Left ventricle myocardium inferior (tissue), 1 donor: Measurements from ENCODE around the gene C11orf86. TPM values are rescaled to one million over a fixed set of nuclear protein-coding genes. Genes with fewer than 3 reads are reported as not detected.
A peak's percentile ranks its signal among the peaks of the same experiment; 100 is the strongest.
"Not testable (repeated sequence)": the region's sequence is repeated elsewhere in the genome, so short reads cannot be mapped to it uniquely, and the experiment has no call there.

Experiments
- DNase-seq: peaks from one replicate; pipeline ENCODE4 v3.0.0-alpha.2; 2020
- H3K27ac ChIP-seq: fragments of 200-600 bp; replicated peaks from 2 replicates; pipeline ENCODE4 v1.8.0; 2021
- H3K27me3 ChIP-seq: fragments of 200-600 bp; 2 replicates; pipeline ENCODE4 v1.8.0; 2021; ENCODE audit warnings: low read depth
- H3K36me3 ChIP-seq: fragments of 200-600 bp; 2 replicates; pipeline ENCODE4 v1.8.0; 2021
- H3K4me1 ChIP-seq: fragments of 200-600 bp; 2 replicates; pipeline ENCODE4 v1.8.0; 2021
- H3K4me3 ChIP-seq: fragments of 200-600 bp; 2 replicates; pipeline ENCODE4 v1.8.0; 2021; ENCODE audit warnings: mild to moderate bottlenecking, moderate library complexity
- H3K9me3 ChIP-seq: fragments of 200-600 bp; replicated peaks from 2 replicates; pipeline ENCODE4 v1.8.0; 2021
- CTCF ChIP-seq: fragments of 200-600 bp; IDR thresholded peaks from 2 replicates; pipeline ENCODE4 v1.8.0; 2021; ENCODE audit warnings: antibody characterized with exemption, mild to moderate bottlenecking, borderline replicate concordance
- intact Hi-C: fragments of 100-400 bp; cut with micrococcal nuclease; formaldehyde crosslinking; loops from one replicate; pipeline ENCODE4 v1.11.0; 2022
- total RNA-seq: library from RNA; stranded (reverse); fragmentation: NEBNext Ultra II Directional; extraction: Animal tissue kit (Norgen Biotek cat#: 25700); gene quantifications from one replicate; pipeline ENCODE4 v1.2.1, GENCODE V29; 2021
- donor health status: DM: no; HTN: yes; CAD: no; lungs with severe emphysema.

Gene C11orf86
- total RNA-seq, 1 donor from 2014 or later = not detected

DNA sequence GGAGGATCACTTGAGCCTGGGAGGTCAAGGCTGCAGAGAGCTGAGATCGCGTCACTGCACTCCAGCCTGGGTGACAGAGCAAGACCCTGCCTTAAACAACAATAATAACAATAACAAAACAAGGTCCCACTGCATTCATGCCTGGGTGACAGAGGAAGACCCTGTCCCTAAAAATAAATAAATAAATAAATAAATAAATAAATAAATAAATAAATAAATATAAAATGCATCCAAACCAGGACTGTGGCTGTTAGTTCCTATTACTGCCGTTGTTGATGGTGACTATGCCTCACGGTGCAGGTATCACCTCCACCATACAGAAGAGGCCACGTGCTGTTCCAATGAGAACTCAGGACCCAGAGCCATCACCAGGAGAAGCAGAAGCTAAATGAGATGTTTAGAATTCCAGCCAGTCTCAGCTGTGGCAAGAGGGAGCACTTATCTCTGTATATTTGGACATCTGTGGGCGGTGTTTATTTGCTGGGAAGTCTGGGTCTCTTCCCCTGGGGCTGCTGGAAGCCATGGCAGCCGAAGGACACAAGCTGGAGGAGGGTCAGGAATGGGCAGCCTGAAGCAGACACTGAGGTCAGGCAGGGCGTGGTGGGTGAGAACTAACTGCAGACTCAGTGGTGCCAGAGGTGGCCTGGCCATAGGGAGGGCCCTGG lies 21.6 kb downstream of the C11orf86 start:
- peak; percentile 19 for DNase-seq
- H3K4me1 ChIP-seq = peaks cover 8% of the 10 kb centered on the region

DNA sequence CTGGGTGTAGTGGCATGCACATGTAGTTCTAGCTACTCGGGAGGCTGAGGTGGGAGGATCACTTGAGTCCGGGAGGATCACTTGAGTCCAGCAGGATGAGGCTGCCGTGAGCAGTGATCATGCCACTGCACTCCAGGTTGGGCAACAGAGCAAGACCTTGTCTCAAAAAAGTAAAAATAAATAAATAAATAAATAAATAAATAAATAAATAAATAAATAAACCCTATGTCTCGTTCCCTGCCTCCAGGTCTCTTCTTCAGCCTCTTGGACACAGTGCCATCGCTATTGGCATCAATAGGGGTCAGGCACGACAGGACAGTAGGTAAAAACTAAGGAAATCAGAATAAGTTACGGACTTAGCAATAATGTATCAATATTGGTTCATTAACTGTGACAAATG lies 24.5 kb downstream of the C11orf86 start:
- no peaks in the 10 kb centered on the region for H3K9me3 ChIP-seq
- H3K4me1 ChIP-seq = peaks cover 8% of the 10 kb centered on the region
- intact Hi-C loops = no loop called here
- DNase-seq = no peak
- H3K27me3 ChIP-seq = no peaks in the 10 kb centered on the region
- H3K27ac ChIP-seq = no peak overlapping the region
- H3K4me3 ChIP-seq = no peak overlapping the region
- no peaks in the 10 kb centered on the region for H3K36me3 ChIP-seq
- TF ChIP-seq CTCF = no peak

More for the DNA sequence above, 21.6 kb downstream of the C11orf86 start:
- no peaks in the 10 kb centered on the region for H3K36me3 ChIP-seq
- H3K9me3 ChIP-seq = no peaks in the 10 kb centered on the region
- H3K4me3 ChIP-seq = no peak overlapping the region
- no peak for TF ChIP-seq CTCF
- intact Hi-C loops = no loop called here
- H3K27ac ChIP-seq = no peak overlapping the region
- H3K27me3 ChIP-seq = peaks cover 5% of the 10 kb centered on the region

GRCh38 chr11:67001332-67001731 lies 26.2 kb downstream of the C11orf86 start:
- Histone ChIP-seq H3K9me3 (no peaks in the 10 kb centered on the region), H3K27me3 (no peaks in the 10 kb centered on the region), H3K27ac (no peak overlapping the region), H3K36me3 (no peaks in the 10 kb centered on the region), H3K4me1 (peaks cover 8% of the 10 kb centered on the region), H3K4me3 (no peak overlapping the region)
- intact Hi-C loops = no loop called here
- DNase-seq = no peak
- no peak for TF ChIP-seq CTCF

GRCh38 chr11:67002297-67002913 lies 27.3 kb downstream of the C11orf86 start:
- TF ChIP-seq CTCF = no peak
- H3K9me3 ChIP-seq = no peaks in the 10 kb centered on the region
- intact Hi-C loops = no loop called here
- H3K4me3 ChIP-seq = no peak overlapping the region
- H3K27ac ChIP-seq = no peak overlapping the region
- H3K4me1 ChIP-seq = no peaks in the 10 kb centered on the region
- no peaks in the 10 kb centered on the region for H3K27me3 ChIP-seq
- no peaks in the 10 kb centered on the region for H3K36me3 ChIP-seq
- DNase-seq = no peak

DNA sequence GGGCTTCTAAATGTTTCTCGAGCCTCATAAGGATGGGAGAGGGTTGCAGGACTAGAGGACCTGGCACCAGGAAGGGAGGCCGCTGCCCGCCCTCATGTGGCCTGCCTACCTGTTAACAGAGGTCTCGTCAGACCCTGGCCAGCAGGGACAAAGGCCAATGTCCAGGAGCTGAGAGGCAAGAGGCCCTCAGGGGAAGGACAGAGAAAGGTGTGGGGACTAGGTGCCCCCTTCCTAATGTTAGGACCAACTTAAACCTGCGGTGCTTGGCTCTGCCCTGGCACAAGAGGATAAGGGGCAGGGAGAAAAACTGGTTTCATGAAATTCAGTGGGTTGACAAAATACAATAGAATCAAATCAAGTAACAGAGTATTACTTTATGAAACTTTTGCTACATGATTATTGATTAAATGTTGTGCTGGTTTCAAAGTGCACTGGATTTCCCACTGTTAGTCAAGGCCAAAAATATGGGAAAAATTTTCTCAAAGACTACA lies 27.9 kb downstream of the C11orf86 start:
- DNase-seq = no peak
- Histone ChIP-seq H3K27me3 (no peaks in the 10 kb centered on the region), H3K4me3 (no peak overlapping the region), H3K27ac (no peak overlapping the region), H3K36me3 (no peaks in the 10 kb centered on the region), H3K9me3 (no peaks in the 10 kb centered on the region), H3K4me1 (no peaks in the 10 kb centered on the region)
- no peak for TF ChIP-seq CTCF
- intact Hi-C loops = no loop called here

DNA sequence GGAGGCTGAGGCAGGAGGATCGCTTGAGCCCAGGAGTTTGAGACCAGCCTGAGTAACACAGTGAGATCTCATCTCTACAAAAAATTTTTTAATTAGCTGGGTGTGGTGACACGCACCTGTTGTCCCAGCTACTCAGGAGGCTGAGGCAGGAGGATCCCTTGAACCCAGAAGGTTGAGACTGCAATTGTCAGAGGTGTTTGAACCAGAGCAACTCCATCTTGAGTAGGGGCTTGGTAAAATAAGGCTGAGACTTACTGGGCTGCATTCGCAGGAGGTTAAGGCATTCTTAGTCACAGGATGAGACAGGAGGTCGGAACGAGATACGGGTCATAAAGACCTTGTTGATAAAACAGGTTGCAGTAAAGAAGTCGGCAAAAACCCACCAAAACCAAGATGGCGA lies 30.1 kb downstream of the C11orf86 start:
- intact Hi-C loops, H3K4me1 ChIP-seq, DNase-seq, H3K9me3 ChIP-seq, H3K4me3 ChIP-seq, H3K27me3 ChIP-seq, H3K27ac ChIP-seq, H3K36me3 ChIP-seq: not testable (repeated sequence)
